MV-4-11 (cell line): ENCODE measurements around the gene EP400.

Source experiments
- DNase-seq: peaks from one replicate; lab custom pipeline; 2025; lab: John Stamatoyannopoulos, UW

The EP400 gene

GRCh38 chr12:131949431-131950181, at the start of gene EP400:
TSS of gene EP400 (plus strand) at chr12:131949942. CDS start at chr12:131960620, 10,678 bp downstream.
- DNase-seq, result peak; percentile 87

- DNase-seq, result no peak
Measured at GRCh38 chr12:131900397-131900796, 49.3 kb upstream of the EP400 start.

GRCh38 chr12:131901431-131902331, 48.1 kb upstream of the EP400 start:
- no peak for DNase-seq

GRCh38 chr12:131902332-131903241, 47.2 kb upstream of the EP400 start:
- DNase-seq, result no peak

GRCh38 chr12:131903270-131904255, 46.2 kb upstream of the EP400 start:
- DNase-seq, result no peak

GRCh38 chr12:131904346-131904745, 45.4 kb upstream of the EP400 start:
- DNase-seq, result no peak

GRCh38 chr12:131905081-131905629, 44.6 kb upstream of the EP400 start:
- no peak for DNase-seq

- DNase-seq, result no peak
Measured at GRCh38 chr12:131905630-131906091, 44.1 kb upstream of the EP400 start.

GRCh38 chr12:131907379-131908091, 42.2 kb upstream of the EP400 start:
- DNase-seq, result no peak

GRCh38 chr12:131908092-131909080, 41.4 kb upstream of the EP400 start:
- DNase-seq, result no peak

GRCh38 chr12:131909081-131909751, 40.5 kb upstream of the EP400 start:
- DNase-seq, result no peak

- no peak for DNase-seq
Measured at GRCh38 chr12:131909752-131910219, 40.0 kb upstream of the EP400 start.

- DNase-seq, result no peak
Measured at GRCh38 chr12:131910302-131911027, 39.3 kb upstream of the EP400 start.

GRCh38 chr12:131911028-131911650, 38.6 kb upstream of the EP400 start:
- no peak for DNase-seq

GRCh38 chr12:131911851-131912477, 37.8 kb upstream of the EP400 start:
- no peak for DNase-seq
